H9 (cell line): ENCODE results near the gene FKRP. TPM values are rescaled to one million over a fixed set of nuclear protein-coding genes. Genes with fewer than 3 reads are reported as not detected.

ENCODE experiments used
- DNase-seq: peaks from one replicate; pipeline ENCODE4 v3.0.0-alpha.2; 2017
- H2AFZ ChIP-seq: one replicate; pipeline ENCODE4 v1.6.1; 2013; ENCODE audit warnings: mild to moderate bottlenecking, low read length, control low read depth, moderate library complexity
- H2AK5ac ChIP-seq: 2 replicates; pipeline ENCODE4 v1.6.1; 2013; ENCODE audit warnings: low read length, control low read depth, mixed read lengths; ENCODE audit not compliant: insufficient read length
- H2BK120ac ChIP-seq: one replicate; pipeline ENCODE4 v1.6.1; 2013; ENCODE audit warnings: low read depth, mild to moderate bottlenecking, low read length, control low read depth, inconsistent platforms; ENCODE audit not compliant: poor library complexity, severe bottlenecking
- H2BK12ac ChIP-seq: 2 replicates; pipeline ENCODE4 v1.6.1; 2013; ENCODE audit warnings: low read length, control low read depth, mixed read lengths, low read depth; ENCODE audit not compliant: insufficient read length
- H2BK15ac ChIP-seq: 2 replicates; pipeline ENCODE4 v1.6.1; 2013; ENCODE audit warnings: low read depth, low read length, control low read depth
- H2BK20ac ChIP-seq: one replicate; pipeline ENCODE4 v1.6.1; 2013; ENCODE audit warnings: low read depth, mild to moderate bottlenecking, low read length, control low read depth, inconsistent platforms; ENCODE audit not compliant: poor library complexity, severe bottlenecking
- H2BK5ac ChIP-seq: 2 replicates; pipeline ENCODE4 v1.6.1; 2013; ENCODE audit warnings: low read length, control low read depth, mixed read lengths; ENCODE audit not compliant: insufficient read length
- H3K14ac ChIP-seq: 2 replicates; pipeline ENCODE4 v1.6.1; 2013; ENCODE audit warnings: low read length, control low read depth; ENCODE audit not compliant: insufficient read depth
- H3K18ac ChIP-seq: 2 replicates; pipeline ENCODE4 v1.6.1; 2013; ENCODE audit warnings: low read depth, mild to moderate bottlenecking, mixed read lengths, low read length, control low read depth; ENCODE audit not compliant: insufficient read length
- H3K23ac ChIP-seq: 2 replicates; pipeline ENCODE4 v1.6.1; 2013; ENCODE audit warnings: low read length, control low read depth, mixed read lengths, low read depth; ENCODE audit not compliant: insufficient read length
- H3K23me2 ChIP-seq: 2 replicates; pipeline ENCODE4 v1.6.1; 2013; ENCODE audit warnings: low read depth, mild to moderate bottlenecking, mixed read lengths, low read length, control low read depth; ENCODE audit not compliant: insufficient read length, poor library complexity, severe bottlenecking
- H3K27ac ChIP-seq: 2 replicates; pipeline ENCODE4 v1.5.1; 2013; ENCODE audit warnings: low read length, control low read depth, mixed read lengths, low read depth; ENCODE audit not compliant: insufficient read length
- H3K27me3 ChIP-seq: 2 replicates; pipeline ENCODE4 v1.6.1; 2013; ENCODE audit warnings: low read length, control low read depth, inconsistent platforms; ENCODE audit not compliant: insufficient read depth
- H3K4ac ChIP-seq: 2 replicates; pipeline ENCODE4 v1.6.1; 2013; ENCODE audit warnings: low read depth, mild to moderate bottlenecking, control low read depth, inconsistent platforms, low read length, moderate library complexity
- H3K4me1 ChIP-seq: 2 replicates; pipeline ENCODE4 v1.6.1; 2013; ENCODE audit warnings: low read length, control low read depth, inconsistent platforms; ENCODE audit not compliant: insufficient read depth
- H3K4me2 ChIP-seq: 2 replicates; pipeline ENCODE4 v1.6.1; 2013; ENCODE audit warnings: low read length, control low read depth, mixed read lengths; ENCODE audit not compliant: insufficient read length, insufficient read depth
- H3K56ac ChIP-seq: 2 replicates; pipeline ENCODE4 v1.6.1; 2013; ENCODE audit warnings: low read depth, mild to moderate bottlenecking, mixed read lengths, low read length, control low read depth; ENCODE audit not compliant: insufficient read length
- H3K79me1 ChIP-seq: 2 replicates; pipeline ENCODE4 v1.6.1; 2013; ENCODE audit warnings: low read depth, mild to moderate bottlenecking, moderate library complexity, low read length, control low read depth, inconsistent platforms; ENCODE audit not compliant: insufficient read depth, poor library complexity, severe bottlenecking
- H3K79me2 ChIP-seq: 2 replicates; pipeline ENCODE4 v1.6.1; 2013; ENCODE audit warnings: low read length, control low read depth, inconsistent platforms; ENCODE audit not compliant: insufficient read depth
- H3K9ac ChIP-seq: 2 replicates; pipeline ENCODE4 v1.6.1; 2013; ENCODE audit warnings: low read length, control low read depth, mixed read lengths; ENCODE audit not compliant: insufficient read length; ENCODE audit errors: extremely low read depth
- H3K9me3 ChIP-seq: one replicate; pipeline ENCODE4 v1.6.1; 2013; ENCODE audit warnings: low read depth, low read length, inconsistent platforms; ENCODE audit not compliant: control insufficient read depth
- H3T11ph ChIP-seq: one replicate; pipeline ENCODE4 v1.6.1; 2013; ENCODE audit warnings: mild to moderate bottlenecking, low read length, control low read depth, inconsistent platforms
- H4K20me1 ChIP-seq: one replicate; pipeline ENCODE4 v1.6.1; 2013; ENCODE audit not compliant: control insufficient read depth, insufficient read length, insufficient read depth
- H4K5ac ChIP-seq: 2 replicates; pipeline ENCODE4 v1.6.1; 2013; ENCODE audit warnings: low read depth, mild to moderate bottlenecking, mixed read lengths, low read length, control low read depth; ENCODE audit not compliant: insufficient read length
- H4K8ac ChIP-seq: replicated peaks from 2 replicates; pipeline ENCODE4 v1.6.1; 2013; ENCODE audit warnings: low read length, control low read depth, mixed read lengths, low read depth; ENCODE audit not compliant: insufficient read length
- H4K91ac ChIP-seq: 2 replicates; pipeline ENCODE4 v1.6.1; 2013; ENCODE audit warnings: low read depth, mild to moderate bottlenecking, moderate library complexity, mixed read lengths, low read length, control low read depth; ENCODE audit not compliant: insufficient read length
- H3K27ac Mint-ChIP-seq, 3 experiments: 2 replicates in 2 of 3; 3 replicates in 1 of 3; pipeline ENCODE4 v1.8.0; 2020 to 2021; ENCODE audit warnings: mixed read lengths in 3 of 3, mild to moderate bottlenecking in 1 of 3, moderate library complexity in 1 of 3
- H3K27me3 Mint-ChIP-seq: 2 replicates; pipeline ENCODE4 v1.8.0; 2021; ENCODE audit warnings: low read depth, mild to moderate bottlenecking, moderate library complexity, mixed read lengths
- H3K36me3 Mint-ChIP-seq, 3 experiments: 2 replicates in 2 of 3; 3 replicates in 1 of 3; pipeline ENCODE4 v1.8.0; 2020 to 2021; ENCODE audit warnings: low read depth in 3 of 3, mixed read lengths in 3 of 3; ENCODE audit not compliant: insufficient read depth in 1 of 3
- H3K4me1 Mint-ChIP-seq, 2 experiments: 2 replicates each; pipeline ENCODE4 v1.8.0; 2020; ENCODE audit warnings: mixed read lengths in 2 of 2
- H3K4me3 Mint-ChIP-seq, 2 experiments: 2 replicates in 1 of 2; 3 replicates in 1 of 2; pipeline ENCODE4 v1.8.0; 2020 to 2021; ENCODE audit warnings: mild to moderate bottlenecking in 2 of 2, mixed read lengths in 2 of 2, moderate library complexity in 1 of 2
- H3K9me3 Mint-ChIP-seq, 2 experiments: 2 replicates in 1 of 2; 3 replicates in 1 of 2; pipeline ENCODE4 v1.8.0; 2020; ENCODE audit warnings: mild to moderate bottlenecking in 2 of 2, mixed read lengths in 2 of 2, moderate library complexity in 1 of 2
- CTCF ChIP-seq: fragments of 200-600 bp; sonication (generic); conservative IDR thresholded peaks from 3 replicates; pipeline ENCODE4 v1.8.0; 2021; ENCODE audit warnings: antibody characterized with exemption, mild to moderate bottlenecking
- WGBS: extraction: QIAGEN DNeasy Blood & Tissue Kit; methylation state at CpG from one replicate; pipeline ENCODE4 v1.1.7; 2013; ENCODE audit warnings: missing lambda C conversion rate, low lambda C conversion rate, mixed read lengths; ENCODE audit not compliant: insufficient read length; ENCODE audit errors: extremely low coverage; 5-methylcytosine and 5-hydroxymethylcytosine counted together
- total RNA-seq: library from RNA; stranded (reverse); gene quantifications from 2 replicates; pipeline ENCODE4 v1.2.1, GENCODE V29; 2021

FKRP gene
- total RNA-seq, 1 experiment from 2014 or later, result 42.2 TPM

- H3K27me3 ChIP-seq, result no peaks in the 10 kb centered on the region
- WGBS, result no CpG with 5 or more reads among the region's 2 CpGs
- no peak overlapping the region for H3K14ac ChIP-seq
- no peak overlapping the region for H3K9ac ChIP-seq
- no peak overlapping the region for H2BK120ac ChIP-seq
- H3K27ac ChIP-seq, result no peak overlapping the region
- H3K4me2 ChIP-seq, result no peak overlapping the region
- H4K20me1 ChIP-seq, result no peaks in the 10 kb centered on the region
- no peak overlapping the region for H4K8ac ChIP-seq
- H3K23me2 ChIP-seq, result peaks cover 3% of the 10 kb centered on the region
- no peak for DNase-seq
- H3K4me1 ChIP-seq, result no peaks in the 10 kb centered on the region
- H3K23ac ChIP-seq, result no peak overlapping the region
- no peak overlapping the region for H2BK15ac ChIP-seq
- H2BK5ac ChIP-seq, result no peak overlapping the region
- H3K36me3 Mint-ChIP-seq, result no peaks in the 10 kb centered on the region; a peak in 1 of 7 replicates
- no peak overlapping the region for H2AK5ac ChIP-seq
- peaks cover 3% of the 10 kb centered on the region for H3K27me3 Mint-ChIP-seq
- no peaks in the 10 kb centered on the region for H3K4me1 Mint-ChIP-seq
- no peak overlapping the region for H3K18ac ChIP-seq
- H3K79me1 ChIP-seq, result no peaks in the 10 kb centered on the region
- TF ChIP-seq CTCF, result no peak
- no peak overlapping the region for H3K4me3 Mint-ChIP-seq
- no peak overlapping the region for H4K5ac ChIP-seq
- no peak overlapping the region for H3K4ac ChIP-seq
- H3K27ac Mint-ChIP-seq, result no peak overlapping the region
- no peak overlapping the region for H3T11ph ChIP-seq
- no peak overlapping the region for H4K91ac ChIP-seq
- no peaks in the 10 kb centered on the region for H3K9me3 Mint-ChIP-seq
- H2BK20ac ChIP-seq, result no peak overlapping the region
- H2BK12ac ChIP-seq, result no peak overlapping the region
- no peaks in the 10 kb centered on the region for H3K9me3 ChIP-seq
- H3K56ac ChIP-seq, result no peak overlapping the region
- H3K79me2 ChIP-seq, result no peaks in the 10 kb centered on the region
- H2AFZ ChIP-seq, result no peak overlapping the region
Measured at GRCh38 chr19:46798713-46799112, 52.9 kb downstream of the FKRP start.
